ENCODE measurements around the gene BMP5.

DNA sequence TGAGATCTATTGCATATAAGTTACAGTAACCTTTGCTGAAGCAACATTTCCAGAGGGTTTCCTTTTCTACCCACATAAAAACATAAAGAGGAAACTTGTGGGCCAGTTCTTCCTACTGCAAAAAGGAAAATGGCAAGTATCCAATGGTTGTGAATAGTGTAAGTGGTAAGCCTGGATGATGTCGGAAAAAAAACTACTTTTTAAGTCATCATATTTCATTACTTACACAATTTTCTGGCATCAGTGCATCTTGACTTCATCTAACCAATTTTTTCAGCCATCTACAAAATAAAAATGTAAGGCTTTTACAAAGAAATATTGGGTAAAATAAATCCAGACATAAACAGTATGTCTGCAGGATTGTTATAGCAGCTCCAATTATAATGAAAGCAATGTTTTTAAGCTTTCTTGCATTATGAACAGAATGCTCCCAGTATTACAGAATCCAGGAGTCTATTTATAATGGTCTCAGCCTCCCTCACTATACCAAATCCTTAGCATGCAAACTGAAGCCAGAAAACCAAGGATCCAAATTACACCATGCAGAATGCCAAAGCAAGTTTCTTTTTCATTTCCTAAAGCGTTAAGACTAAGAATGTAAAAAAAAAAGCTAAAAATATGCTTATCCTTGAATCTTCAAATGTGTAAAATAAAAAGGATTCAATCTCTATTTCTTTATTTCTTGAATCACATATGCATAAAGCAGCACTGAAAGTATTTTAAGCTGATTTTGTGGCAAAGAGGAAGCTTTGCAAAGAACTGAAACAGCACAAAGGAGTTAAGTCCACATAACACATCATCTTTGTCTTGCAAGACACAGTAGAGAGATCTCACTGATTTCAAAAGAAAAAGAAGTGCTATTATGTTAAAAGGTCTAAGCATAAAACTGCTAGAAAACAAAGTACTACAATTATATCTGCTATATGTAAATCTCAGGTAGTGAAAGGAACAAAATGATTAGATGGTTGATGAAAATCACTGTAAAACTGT is 169.6 kb downstream of the BMP5 start:
- TF ChIP-seq, protein P1, sequence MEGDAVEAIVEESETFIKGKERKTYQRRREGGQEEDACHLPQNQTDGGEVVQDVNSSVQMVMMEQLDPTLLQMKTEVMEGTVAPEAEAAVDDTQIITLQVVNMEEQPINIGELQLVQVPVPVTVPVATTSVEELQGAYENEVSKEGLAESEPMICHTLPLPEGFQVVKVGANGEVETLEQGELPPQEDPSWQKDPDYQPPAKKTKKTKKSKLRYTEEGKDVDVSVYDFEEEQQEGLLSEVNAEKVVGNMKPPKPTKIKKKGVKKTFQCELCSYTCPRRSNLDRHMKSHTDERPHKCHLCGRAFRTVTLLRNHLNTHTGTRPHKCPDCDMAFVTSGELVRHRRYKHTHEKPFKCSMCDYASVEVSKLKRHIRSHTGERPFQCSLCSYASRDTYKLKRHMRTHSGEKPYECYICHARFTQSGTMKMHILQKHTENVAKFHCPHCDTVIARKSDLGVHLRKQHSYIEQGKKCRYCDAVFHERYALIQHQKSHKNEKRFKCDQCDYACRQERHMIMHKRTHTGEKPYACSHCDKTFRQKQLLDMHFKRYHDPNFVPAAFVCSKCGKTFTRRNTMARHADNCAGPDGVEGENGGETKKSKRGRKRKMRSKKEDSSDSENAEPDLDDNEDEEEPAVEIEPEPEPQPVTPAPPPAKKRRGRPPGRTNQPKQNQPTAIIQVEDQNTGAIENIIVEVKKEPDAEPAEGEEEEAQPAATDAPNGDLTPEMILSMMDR (IDR thresholded peaks at IDR 0.05; ENCODE audit: control extremely low read depth in 1 of 3, insufficient read depth in 1 of 3, low read depth in 1 of 3, low read length in 3 of 3): no peak
- TF ChIP-seq POLR2A (IDR thresholded peaks at IDR 0.05; ENCODE audit: control extremely low read depth in 1 of 2, low read depth in 2 of 2, low read length in 2 of 2) (no peak), RFX5 (IDR thresholded peaks at IDR 0.05; ENCODE audit: borderline replicate concordance, low read depth, low read length) (no peak)
